Smooth muscle cell (in vitro differentiated cells): Measurements from ENCODE around the gene LRRC74A. TPM values are rescaled to one million over a fixed set of nuclear protein-coding genes. Genes with fewer than 3 reads are reported as not detected.
A peak's percentile ranks its signal among the peaks of the same experiment; 100 is the strongest.

ENCODE experiments used
- DNase-seq: peaks from one replicate; lab custom pipeline; 2025; ENCODE audit not compliant: unreplicated experiment; lab: John Stamatoyannopoulos, UW
- H2AFZ ChIP-seq: fragments of 200-600 bp; sonication (generic); 2 replicates; pipeline ENCODE4 v1.6.0; 2016; ENCODE audit warnings: antibody characterized with exemption, low read depth, mild to moderate bottlenecking
- H3F3A ChIP-seq: fragments of 200-600 bp; sonication (generic); 2 replicates; pipeline ENCODE4 v1.6.0; 2017; ENCODE audit warnings: antibody characterized with exemption, low read depth
- H3K27ac ChIP-seq: fragments of 200-600 bp; sonication (generic); 2 replicates; pipeline ENCODE4 v1.5.1; 2016; ENCODE audit warnings: low read depth, mild to moderate bottlenecking
- H3K27me3 ChIP-seq: fragments of 200-600 bp; sonication (generic); 2 replicates; pipeline ENCODE4 v1.6.1; 2016; ENCODE audit warnings: low read depth, mild to moderate bottlenecking
- H3K36me3 ChIP-seq: fragments of 200-600 bp; sonication (generic); 2 replicates; pipeline ENCODE4 v1.5.1; 2016; ENCODE audit warnings: low read depth
- H3K4me1 ChIP-seq: fragments of 200-600 bp; sonication (generic); 2 replicates; pipeline ENCODE4 v1.5.1; 2016; ENCODE audit warnings: low read depth
- H3K4me2 ChIP-seq: fragments of 200-600 bp; sonication (generic); 2 replicates; pipeline ENCODE4 v1.6.0; 2016; ENCODE audit warnings: mild to moderate bottlenecking
- H3K4me3 ChIP-seq: fragments of 200-600 bp; sonication (generic); 2 replicates; pipeline ENCODE4 v1.5.1; 2016; ENCODE audit warnings: mild to moderate bottlenecking
- H3K79me2 ChIP-seq: fragments of 200-600 bp; sonication (generic); 2 replicates; pipeline ENCODE4 v1.6.0; 2016; ENCODE audit warnings: low read depth, mild to moderate bottlenecking
- H3K9ac ChIP-seq: fragments of 200-600 bp; sonication (generic); 2 replicates; pipeline ENCODE4 v1.6.0; 2016; ENCODE audit warnings: low read depth
- H3K9me3 ChIP-seq: fragments of 200-600 bp; sonication (generic); replicated peaks from 2 replicates; pipeline ENCODE4 v1.5.1; 2016; ENCODE audit warnings: low read depth
- H4K20me1 ChIP-seq: fragments of 200-600 bp; sonication (generic); 2 replicates; pipeline ENCODE4 v1.6.0; 2016; ENCODE audit warnings: low read depth
- CTCF ChIP-seq: fragments of 200-600 bp; sonication (generic); IDR thresholded peaks from 2 replicates; pipeline ENCODE4 v1.5.1; 2017; ENCODE audit warnings: borderline replicate concordance, mild to moderate bottlenecking, antibody characterized with exemption; ENCODE audit not compliant: insufficient read depth, poor library complexity, severe bottlenecking
- WGBS: methylation state at CpG from one replicate; pipeline ENCODE4 v1.1.7; 2016; ENCODE audit warnings: low lambda C conversion rate; 5-methylcytosine and 5-hydroxymethylcytosine counted together
- polyA plus RNA-seq: library from polyadenylated mRNA; unstranded; fragments of >200 nt; fragmentation: Nextera tagmentation; extraction: Ambion mirVana; gene quantifications from 2 replicates; pipeline ENCODE4 v1.2.1, GENCODE V29; 2016
- total RNA-seq: library from RNA; depleted of rRNA; stranded (reverse); fragments of >200 nt; gene quantifications from 2 replicates; pipeline ENCODE4 v1.2.3, GENCODE V29; 2014

The LRRC74A gene
- total and polyA plus RNA-seq, 2 experiments from 2014 or later = not detected

- H2AFZ ChIP-seq = no peak overlapping the region
- H3K9me3 ChIP-seq = no peaks in the 10 kb centered on the region
- DNase-seq = peak; percentile 84
- H3K36me3 ChIP-seq = no peaks in the 10 kb centered on the region
- under 1% methylated on average over 19 of the region's 20 CpGs for WGBS
- no peaks in the 10 kb centered on the region for H4K20me1 ChIP-seq
- peak overlapping the region; percentile 100 for H3K27ac ChIP-seq
- no peaks in the 10 kb centered on the region for H3K79me2 ChIP-seq
- no peak for TF ChIP-seq CTCF
- peak overlapping the region; percentile 77 for H3K4me2 ChIP-seq
- H3F3A ChIP-seq = peaks cover 52% of the 10 kb centered on the region
- peak overlapping the region; percentile 96 for H3K9ac ChIP-seq
- H3K4me1 ChIP-seq = peaks cover 51% of the 10 kb centered on the region
- peak overlapping the region; percentile 10 for H3K4me3 ChIP-seq
- H3K27me3 ChIP-seq = no peaks in the 10 kb centered on the region
Measured at GRCh38 chr14:76918782-76919394, 92.7 kb downstream of the LRRC74A start.

Other genes with a start within 250 kb of the LRRC74A start
- 23.8 and 25.0 TPM in 2 replicates for gene VASH1, start 64.9 kb upstream of the LRRC74A start, total RNA-seq
- 30.7 and 39.3 TPM in 2 replicates for gene VASH1, start 64.9 kb upstream of the LRRC74A start, polyA plus RNA-seq
- 18.1 and 20.4 TPM in 2 replicates for gene ANGEL1, start 13.5 kb upstream of the LRRC74A start, total RNA-seq
- 8.4 and 9.5 TPM in 2 replicates for gene ANGEL1, start 13.5 kb upstream of the LRRC74A start, polyA plus RNA-seq
- gene IRF2BPL, start 202.3 kb downstream of the LRRC74A start, total RNA-seq = 33.2 and 33.9 TPM in 2 replicates
- gene IRF2BPL, start 202.3 kb downstream of the LRRC74A start, polyA plus RNA-seq = 58.0 and 66.3 TPM in 2 replicates